ENCODE measurements around the gene PISD. TPM values are rescaled to one million over a fixed set of nuclear protein-coding genes. Genes with fewer than 3 reads are reported as not detected.
A peak's percentile ranks its signal among the peaks of the same experiment; 100 is the strongest.

The PISD gene
- total RNA-seq, 1 donor from 2014 or later: 47.3 TPM

GRCh38 chr22:31613286-31613903 is 48.6 kb downstream of the PISD start:
- Histone ChIP-seq H3K4me3 (no peak overlapping the region), H3K27ac (no peak overlapping the region), H3K36me3 (peaks cover 35% of the 10 kb centered on the region), H3K9me3 (no peaks in the 10 kb centered on the region), H3K27me3 (ENCODE audit: low read depth) (no peaks in the 10 kb centered on the region), H3K4me1 (peaks cover 25% of the 10 kb centered on the region)
- TF ChIP-seq CTCF (IDR thresholded peaks at IDR 0.05): no peak
- no peak for ATAC-seq
- intact Hi-C loops (cut with DNase I): no loop called here
- peak; percentile 42 for DNase-seq

- peaks cover 35% of the 10 kb centered on the region for H3K36me3 ChIP-seq
- no peak overlapping the region for H3K27ac ChIP-seq
- no peak for ATAC-seq
- DNase-seq: peak; percentile 17
- H3K4me3 ChIP-seq: no peak overlapping the region
- intact Hi-C loops (cut with DNase I): no loop called here
- peaks cover 25% of the 10 kb centered on the region for H3K4me1 ChIP-seq
- no peaks in the 10 kb centered on the region for H3K9me3 ChIP-seq
- H3K27me3 ChIP-seq (ENCODE audit: low read depth): no peaks in the 10 kb centered on the region
- TF ChIP-seq CTCF (IDR thresholded peaks at IDR 0.05): no peak
Measured at GRCh38 chr22:31612891-31613285, 49.1 kb downstream of the PISD start.

GRCh38 chr22:31611061-31611760 is 50.8 kb downstream of the PISD start:
- no peak overlapping the region for H3K27ac ChIP-seq
- intact Hi-C loops (cut with DNase I): no loop called here
- TF ChIP-seq CTCF (IDR thresholded peaks at IDR 0.05): no peak
- H3K4me3 ChIP-seq: no peak overlapping the region
- H3K9me3 ChIP-seq: no peaks in the 10 kb centered on the region
- H3K27me3 ChIP-seq (ENCODE audit: low read depth): no peaks in the 10 kb centered on the region
- DNase-seq (peak; percentile 51), ATAC-seq (peak; percentile 31 to 61)
- peaks cover 21% of the 10 kb centered on the region for H3K4me1 ChIP-seq
- peaks cover 28% of the 10 kb centered on the region for H3K36me3 ChIP-seq

- ATAC-seq (no peak), DNase-seq (peak; percentile 20)
- intact Hi-C loops (cut with DNase I): no loop called here
- no peak overlapping the region for H3K4me3 ChIP-seq
- no peaks in the 10 kb centered on the region for H3K9me3 ChIP-seq
- H3K27me3 ChIP-seq (ENCODE audit: low read depth): no peaks in the 10 kb centered on the region
- H3K4me1 ChIP-seq: peaks cover 15% of the 10 kb centered on the region
- H3K27ac ChIP-seq: peak overlapping the region; percentile 18
- no peak for TF ChIP-seq CTCF (IDR thresholded peaks at IDR 0.05)
- peaks cover 28% of the 10 kb centered on the region for H3K36me3 ChIP-seq
Measured at GRCh38 chr22:31610611-31611010, 51.4 kb downstream of the PISD start.

DNA sequence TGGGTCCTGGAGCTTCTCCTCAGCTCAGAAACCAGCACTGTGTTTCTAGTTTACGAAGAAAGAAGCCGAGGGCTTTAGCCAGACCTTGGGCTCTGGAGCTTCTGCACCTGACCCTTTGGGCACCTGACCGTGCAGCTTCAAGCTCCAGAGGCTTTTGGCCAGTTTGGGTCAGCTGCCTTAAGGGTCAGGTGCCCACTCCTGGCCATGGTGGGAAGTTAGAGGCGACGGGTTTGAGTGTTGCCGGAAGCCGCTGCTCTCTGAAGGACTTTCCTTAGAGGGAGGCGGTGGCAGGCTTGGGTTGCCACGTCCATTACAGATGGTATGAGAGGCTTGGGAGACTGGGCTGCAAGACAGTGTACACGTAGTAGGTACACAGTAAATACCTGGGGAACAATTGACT is 52.3 kb downstream of the PISD start:
- Histone ChIP-seq H3K27ac (peak overlapping the region; percentile 18), H3K36me3 (peaks cover 35% of the 10 kb centered on the region), H3K27me3 (ENCODE audit: low read depth) (no peaks in the 10 kb centered on the region), H3K4me3 (no peak overlapping the region), H3K9me3 (no peaks in the 10 kb centered on the region), H3K4me1 (peaks cover 6% of the 10 kb centered on the region)
- no peak for TF ChIP-seq CTCF (IDR thresholded peaks at IDR 0.05)
- ATAC-seq (no peak), DNase-seq (peak; percentile 19)
- intact Hi-C loops (cut with DNase I): no loop called here
